Measurements from ENCODE around the gene ATP1A1. TPM values are rescaled to one million over a fixed set of nuclear protein-coding genes. Genes with fewer than 3 reads are reported as not detected.

The ATP1A1 gene
- total and polyA plus RNA-seq, 4 donors = 68.6 to 128 (median 82.6) TPM

DNA sequence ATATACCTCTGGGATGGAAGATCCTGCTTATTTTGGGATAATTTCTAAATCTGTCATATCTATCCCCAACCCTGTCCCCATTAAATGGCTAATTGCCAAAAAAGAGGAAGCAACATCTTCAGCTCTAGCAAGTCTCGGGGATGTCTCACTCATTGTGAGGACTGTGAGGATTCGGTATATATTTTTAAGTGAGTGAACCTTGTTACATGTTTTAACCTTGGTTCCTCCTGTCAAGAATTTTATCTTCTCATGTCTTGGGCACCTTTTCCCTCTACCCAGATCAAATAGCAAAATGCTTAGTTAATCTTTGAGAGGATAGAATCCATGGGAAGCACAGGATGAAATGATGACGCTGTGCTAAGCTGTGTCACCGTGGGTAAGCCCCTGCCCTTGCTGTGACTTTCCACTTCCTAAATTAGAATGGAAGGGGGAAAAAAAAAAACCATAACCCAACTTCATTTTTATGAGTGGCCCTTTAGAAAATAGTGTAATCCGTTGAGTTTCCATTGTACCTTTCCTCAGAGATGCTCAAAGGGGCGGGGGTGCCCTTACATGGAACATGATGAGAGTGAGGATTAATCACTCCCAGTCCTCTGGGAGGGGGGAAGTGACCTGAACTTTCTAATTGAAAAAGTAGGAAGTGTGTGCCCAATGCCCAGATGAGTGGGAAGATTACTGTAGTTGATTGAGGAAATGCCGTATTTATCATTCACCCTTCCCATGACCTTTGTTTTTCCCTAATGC lies 7.6 kb downstream of the ATP1A1 start:
- no peak for DNase-seq (ENCODE audit: low spot score)
- Histone ChIP-seq H3K4me3 (ENCODE audit: low read depth in 1 of 3, low read length in 3 of 3) (no peak overlapping the region), H3K36me3 (ENCODE audit: control insufficient read depth in 4 of 4, insufficient read depth in 3 of 4, low read depth in 1 of 4, low read length in 3 of 4) (peaks cover 0 to 10% (median 6%) of the 10 kb centered on the region in 4 donors), H3K4me1 (ENCODE audit: control insufficient read depth in 4 of 4, insufficient read depth in 4 of 4, low read length in 3 of 4) (peaks cover 17 to 61% (median 48%) of the 10 kb centered on the region in 4 donors), H3K9ac (ENCODE audit: low read depth in 1 of 2, low read length in 2 of 2) (no peak overlapping the region), H3K27ac (ENCODE audit: low read depth in 1 of 2, low read length in 2 of 2) (peak overlapping the region in 1 of 2 donors; percentile 64), H3K27me3 (ENCODE audit: control insufficient read depth in 4 of 4, insufficient read depth in 4 of 4, low read length in 3 of 4) (no peaks in the 10 kb centered on the region), H3K9me3 (ENCODE audit: control insufficient read depth in 4 of 4, low read length in 3 of 4) (no peaks in the 10 kb centered on the region)
- WGBS = 73% methylated on average over 7 of the region's 7 CpGs
- TF ChIP-seq YY1 (IDR thresholded peaks at IDR 0.05) (no peak), NR2F2 (IDR thresholded peaks at IDR 0.05) (no peak), RAD21 (IDR thresholded peaks at IDR 0.05) (no peak), TAF1 (conservative IDR thresholded peaks at IDR 0.05) (no peak), RXRA (IDR thresholded peaks at IDR 0.05) (no peak), SP1 (IDR thresholded peaks at IDR 0.05) (no peak), GABPA (IDR thresholded peaks at IDR 0.05 in 1 of 2, conservative IDR thresholded peaks at IDR 0.05 in 1 of 2) (no peak), HNF4A (conservative IDR thresholded peaks at IDR 0.05) (no peak), FOXA1 (IDR thresholded peaks at IDR 0.05) (no peak), FOXA2 (IDR thresholded peaks at IDR 0.05) (no peak), JUND (IDR thresholded peaks at IDR 0.05) (no peak), EGR1 (IDR thresholded peaks at IDR 0.05; ENCODE audit: low read depth in 2 of 2) (no peak), HNF4G (IDR thresholded peaks at IDR 0.05) (no peak)
- TF ChIP-seq, protein P1, sequence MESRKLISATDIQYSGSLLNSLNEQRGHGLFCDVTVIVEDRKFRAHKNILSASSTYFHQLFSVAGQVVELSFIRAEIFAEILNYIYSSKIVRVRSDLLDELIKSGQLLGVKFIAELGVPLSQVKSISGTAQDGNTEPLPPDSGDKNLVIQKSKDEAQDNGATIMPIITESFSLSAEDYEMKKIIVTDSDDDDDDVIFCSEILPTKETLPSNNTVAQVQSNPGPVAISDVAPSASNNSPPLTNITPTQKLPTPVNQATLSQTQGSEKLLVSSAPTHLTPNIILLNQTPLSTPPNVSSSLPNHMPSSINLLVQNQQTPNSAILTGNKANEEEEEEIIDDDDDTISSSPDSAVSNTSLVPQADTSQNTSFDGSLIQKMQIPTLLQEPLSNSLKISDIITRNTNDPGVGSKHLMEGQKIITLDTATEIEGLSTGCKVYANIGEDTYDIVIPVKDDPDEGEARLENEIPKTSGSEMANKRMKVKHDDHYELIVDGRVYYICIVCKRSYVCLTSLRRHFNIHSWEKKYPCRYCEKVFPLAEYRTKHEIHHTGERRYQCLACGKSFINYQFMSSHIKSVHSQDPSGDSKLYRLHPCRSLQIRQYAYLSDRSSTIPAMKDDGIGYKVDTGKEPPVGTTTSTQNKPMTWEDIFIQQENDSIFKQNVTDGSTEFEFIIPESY (IDR thresholded peaks at IDR 0.05) = no peak
- TF ChIP-seq, protein P2, sequence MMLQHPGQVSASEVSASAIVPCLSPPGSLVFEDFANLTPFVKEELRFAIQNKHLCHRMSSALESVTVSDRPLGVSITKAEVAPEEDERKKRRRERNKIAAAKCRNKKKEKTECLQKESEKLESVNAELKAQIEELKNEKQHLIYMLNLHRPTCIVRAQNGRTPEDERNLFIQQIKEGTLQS (IDR thresholded peaks at IDR 0.05) = no peak
- TF ChIP-seq, protein P3, sequence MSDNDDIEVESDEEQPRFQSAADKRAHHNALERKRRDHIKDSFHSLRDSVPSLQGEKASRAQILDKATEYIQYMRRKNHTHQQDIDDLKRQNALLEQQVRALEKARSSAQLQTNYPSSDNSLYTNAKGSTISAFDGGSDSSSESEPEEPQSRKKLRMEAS (IDR thresholded peaks at IDR 0.05) = no peak
- TF ChIP-seq, protein P4, sequence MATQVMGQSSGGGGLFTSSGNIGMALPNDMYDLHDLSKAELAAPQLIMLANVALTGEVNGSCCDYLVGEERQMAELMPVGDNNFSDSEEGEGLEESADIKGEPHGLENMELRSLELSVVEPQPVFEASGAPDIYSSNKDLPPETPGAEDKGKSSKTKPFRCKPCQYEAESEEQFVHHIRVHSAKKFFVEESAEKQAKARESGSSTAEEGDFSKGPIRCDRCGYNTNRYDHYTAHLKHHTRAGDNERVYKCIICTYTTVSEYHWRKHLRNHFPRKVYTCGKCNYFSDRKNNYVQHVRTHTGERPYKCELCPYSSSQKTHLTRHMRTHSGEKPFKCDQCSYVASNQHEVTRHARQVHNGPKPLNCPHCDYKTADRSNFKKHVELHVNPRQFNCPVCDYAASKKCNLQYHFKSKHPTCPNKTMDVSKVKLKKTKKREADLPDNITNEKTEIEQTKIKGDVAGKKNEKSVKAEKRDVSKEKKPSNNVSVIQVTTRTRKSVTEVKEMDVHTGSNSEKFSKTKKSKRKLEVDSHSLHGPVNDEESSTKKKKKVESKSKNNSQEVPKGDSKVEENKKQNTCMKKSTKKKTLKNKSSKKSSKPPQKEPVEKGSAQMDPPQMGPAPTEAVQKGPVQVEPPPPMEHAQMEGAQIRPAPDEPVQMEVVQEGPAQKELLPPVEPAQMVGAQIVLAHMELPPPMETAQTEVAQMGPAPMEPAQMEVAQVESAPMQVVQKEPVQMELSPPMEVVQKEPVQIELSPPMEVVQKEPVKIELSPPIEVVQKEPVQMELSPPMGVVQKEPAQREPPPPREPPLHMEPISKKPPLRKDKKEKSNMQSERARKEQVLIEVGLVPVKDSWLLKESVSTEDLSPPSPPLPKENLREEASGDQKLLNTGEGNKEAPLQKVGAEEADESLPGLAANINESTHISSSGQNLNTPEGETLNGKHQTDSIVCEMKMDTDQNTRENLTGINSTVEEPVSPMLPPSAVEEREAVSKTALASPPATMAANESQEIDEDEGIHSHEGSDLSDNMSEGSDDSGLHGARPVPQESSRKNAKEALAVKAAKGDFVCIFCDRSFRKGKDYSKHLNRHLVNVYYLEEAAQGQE (IDR thresholded peaks at IDR 0.05) = no peak
- TF ChIP-seq, protein P5, sequence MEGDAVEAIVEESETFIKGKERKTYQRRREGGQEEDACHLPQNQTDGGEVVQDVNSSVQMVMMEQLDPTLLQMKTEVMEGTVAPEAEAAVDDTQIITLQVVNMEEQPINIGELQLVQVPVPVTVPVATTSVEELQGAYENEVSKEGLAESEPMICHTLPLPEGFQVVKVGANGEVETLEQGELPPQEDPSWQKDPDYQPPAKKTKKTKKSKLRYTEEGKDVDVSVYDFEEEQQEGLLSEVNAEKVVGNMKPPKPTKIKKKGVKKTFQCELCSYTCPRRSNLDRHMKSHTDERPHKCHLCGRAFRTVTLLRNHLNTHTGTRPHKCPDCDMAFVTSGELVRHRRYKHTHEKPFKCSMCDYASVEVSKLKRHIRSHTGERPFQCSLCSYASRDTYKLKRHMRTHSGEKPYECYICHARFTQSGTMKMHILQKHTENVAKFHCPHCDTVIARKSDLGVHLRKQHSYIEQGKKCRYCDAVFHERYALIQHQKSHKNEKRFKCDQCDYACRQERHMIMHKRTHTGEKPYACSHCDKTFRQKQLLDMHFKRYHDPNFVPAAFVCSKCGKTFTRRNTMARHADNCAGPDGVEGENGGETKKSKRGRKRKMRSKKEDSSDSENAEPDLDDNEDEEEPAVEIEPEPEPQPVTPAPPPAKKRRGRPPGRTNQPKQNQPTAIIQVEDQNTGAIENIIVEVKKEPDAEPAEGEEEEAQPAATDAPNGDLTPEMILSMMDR (IDR thresholded peaks at IDR 0.05; ENCODE audit: low read depth, low read length, missing input control) = no peak
